Activated B cell treated with CpG ODN at 0.5 μM for 24 hours (primary cell): Measurements from ENCODE around the gene ITPA. TPM values are rescaled to one million over a fixed set of nuclear protein-coding genes. Genes with fewer than 3 reads are reported as not detected.
"Not testable (repeated sequence)": the region's sequence is repeated elsewhere in the genome, so short reads cannot be mapped to it uniquely, and the experiment has no call there.

Experiments used
- ATAC-seq: fragments of 200-7000 bp; cut with Tn5 transposase; one replicate; pipeline ENCODE4 v1.10.0; 2021; ENCODE audit warnings: low read depth, mild to moderate bottlenecking, moderate library complexity
- CTCF ChIA-PET: fragments of 350-600 bp; sonication (Branson Sonifier 250); formaldehyde crosslinking; loops from one replicate; lab custom pipeline; 2021; ENCODE audit warnings: antibody characterized with exemption; lab: Charles Lee
- POLR2A ChIA-PET: fragments of 350-600 bp; sonication (Branson Sonifier 250); formaldehyde crosslinking; loops from one replicate; lab custom pipeline; 2021; ENCODE audit warnings: antibody characterized with exemption; lab: Charles Lee
- DNase-seq: peaks from one replicate; pipeline ENCODE4 v3.0.0; 2022
- H3K27ac Mint-ChIP-seq: one replicate; pipeline ENCODE4 v1.8.0; 2020; ENCODE audit warnings: mixed read lengths
- H3K27me3 Mint-ChIP-seq: one replicate; pipeline ENCODE4 v1.8.0; 2021; ENCODE audit warnings: mixed read lengths
- H3K36me3 Mint-ChIP-seq: one replicate; pipeline ENCODE4 v1.8.0; 2021; ENCODE audit warnings: low read depth, mixed read lengths
- H3K4me1 Mint-ChIP-seq: one replicate; pipeline ENCODE4 v1.8.0; 2021; ENCODE audit warnings: mixed read lengths
- H3K4me3 Mint-ChIP-seq: one replicate; pipeline ENCODE4 v1.8.0; 2020; ENCODE audit warnings: mild to moderate bottlenecking, mixed read lengths
- H3K9me3 Mint-ChIP-seq: one replicate; pipeline ENCODE4 v1.8.0; 2020; ENCODE audit warnings: mixed read lengths
- CTCF ChIP-seq: fragments of 200-600 bp; IDR thresholded peaks from one replicate; pipeline ENCODE4 v1.8.0; 2022; ENCODE audit warnings: antibody characterized with exemption, mild to moderate bottlenecking
- intact Hi-C: fragments of 100-400 bp; cut with micrococcal nuclease; formaldehyde crosslinking; loops from one replicate; pipeline ENCODE4 v1.15.1; 2024
- total RNA-seq: library from RNA; stranded (reverse); gene quantifications from 2 replicates; pipeline ENCODE4 v1.2.3, GENCODE V29; 2022

ITPA gene
- total RNA-seq, 1 donor from 2014 or later, result 84.8 TPM

- TF ChIP-seq CTCF, result no peak
- Mint-ChIP-seq H3K36me3 (peaks cover 2% of the 10 kb centered on the region), H3K9me3 (no peaks in the 10 kb centered on the region), H3K27ac (no peak overlapping the region), H3K4me1 (peaks cover 16% of the 10 kb centered on the region), H3K27me3 (peaks cover 24% of the 10 kb centered on the region), H3K4me3 (peak overlapping the region; percentile 82)
- POLR2A ChIA-PET, result no interaction called here
- intact Hi-C loops, result loop anchor here (10.0 kb wide), 1 partner anchor 230 kb away; the partner anchor contains the start of gene DNAAF9
- no peak for ATAC-seq
- DNase-seq, result no peak
- CTCF ChIA-PET, result no interaction called here
These were observed 34.6 kb upstream of the ITPA start for GRCh38 chr20:3174442-3175261.

DNA sequence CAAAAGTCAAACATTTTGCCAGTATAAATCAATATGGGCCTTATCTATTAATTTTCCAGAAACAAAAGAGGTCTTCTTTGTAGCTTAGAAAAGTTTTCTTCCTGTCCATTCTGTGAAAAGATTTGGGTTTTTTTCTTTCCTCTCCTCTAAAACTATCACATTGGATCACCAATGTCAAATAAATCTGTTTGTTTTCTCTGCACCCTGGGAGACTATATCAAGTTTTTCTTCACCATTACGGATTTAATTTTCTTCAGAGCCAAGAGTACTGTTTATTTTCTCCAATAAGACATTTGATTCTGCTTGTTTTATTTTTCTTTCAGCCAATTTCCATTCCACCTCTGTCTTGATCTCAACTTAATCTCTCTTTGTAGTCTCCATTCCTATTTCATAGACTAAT lies 34.0 kb upstream of the ITPA start:
- ATAC-seq (no peak), DNase-seq (no peak)
- ChIA-PET CTCF (no interaction called here), POLR2A (no interaction called here)
- no peaks in the 10 kb centered on the region for H3K9me3 Mint-ChIP-seq
- no peak overlapping the region for H3K4me3 Mint-ChIP-seq
- H3K4me1 Mint-ChIP-seq, result peaks cover 16% of the 10 kb centered on the region
- H3K36me3 Mint-ChIP-seq, result peaks cover 2% of the 10 kb centered on the region
- peaks cover 19% of the 10 kb centered on the region for H3K27me3 Mint-ChIP-seq
- intact Hi-C loops, result loop anchor here (10.0 kb wide), 1 partner anchor 230 kb away; the partner anchor contains the start of gene DNAAF9
- no peak overlapping the region for H3K27ac Mint-ChIP-seq
- TF ChIP-seq CTCF, result no peak

DNA sequence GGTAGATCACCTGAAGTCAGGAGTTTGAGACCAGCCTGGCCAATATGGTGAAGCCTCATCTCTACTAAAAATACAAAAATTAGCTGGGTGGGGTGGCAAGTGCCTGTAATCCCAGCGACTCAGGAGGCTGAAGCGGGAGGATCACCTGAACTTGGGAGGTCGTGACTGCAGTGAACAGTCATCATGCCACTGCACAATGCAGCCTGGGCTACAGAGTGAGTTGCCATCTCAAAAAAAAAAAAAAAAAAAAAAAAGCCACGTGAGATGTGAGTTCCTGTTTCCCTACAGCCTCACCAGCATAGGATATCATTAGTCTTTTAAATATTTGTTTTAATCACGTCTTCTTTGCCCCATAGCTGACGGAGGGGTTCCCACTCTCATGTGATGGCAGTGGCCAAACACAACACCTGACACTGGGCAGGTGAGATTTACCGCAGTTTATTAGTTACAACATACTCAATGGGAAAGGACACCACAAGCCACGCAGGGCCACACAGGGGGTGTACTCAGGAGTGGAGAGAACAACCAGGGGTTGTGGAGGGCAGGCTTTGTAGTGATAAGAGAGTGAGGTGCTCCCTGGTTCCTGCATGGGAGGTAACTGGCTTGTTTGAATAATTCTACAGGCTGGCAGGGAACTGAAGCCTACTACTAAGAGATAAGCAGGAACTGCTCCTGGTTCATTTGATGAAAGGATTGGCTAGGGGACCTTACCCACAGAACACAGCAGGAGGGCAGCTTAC lies 31.4 kb upstream of the ITPA start:
- H3K4me3 Mint-ChIP-seq, result no peak overlapping the region
- peaks cover 11% of the 10 kb centered on the region for H3K27me3 Mint-ChIP-seq
- H3K27ac Mint-ChIP-seq, result no peak overlapping the region
- CTCF ChIA-PET, result no interaction called here
- intact Hi-C loops, result loop anchor here (10.0 kb wide), 1 partner anchor 227 kb away; the partner anchor contains the start of gene DNAAF9
- peaks cover 11% of the 10 kb centered on the region for H3K4me1 Mint-ChIP-seq
- H3K9me3 Mint-ChIP-seq, result no peaks in the 10 kb centered on the region
- TF ChIP-seq CTCF, result no peak
- ATAC-seq (no peak), DNase-seq (no peak)
- POLR2A ChIA-PET, result interaction anchor here (0.6 kb wide), 1 partner anchor 19 kb away, joined by 3 read pairs; no protein-coding TSS in a partner anchor
- H3K36me3 Mint-ChIP-seq, result no peaks in the 10 kb centered on the region

- intact Hi-C loops, result no loop called here
- CTCF ChIA-PET, result no interaction called here
- Mint-ChIP-seq H3K9me3 (no peaks in the 10 kb centered on the region), H3K36me3 (no peaks in the 10 kb centered on the region), H3K4me3 (no peak overlapping the region), H3K27ac (no peak overlapping the region), H3K27me3 (peaks cover 2% of the 10 kb centered on the region), H3K4me1 (no peaks in the 10 kb centered on the region)
- TF ChIP-seq CTCF, result no peak
- ATAC-seq (no peak), DNase-seq (no peak)
- POLR2A ChIA-PET, result no interaction called here
These were observed 29.0 kb upstream of the ITPA start for GRCh38 chr20:3180319-3180718.

GRCh38 chr20:3181270-3181669 lies 28.0 kb upstream of the ITPA start:
- intact Hi-C loops, result no loop called here
- POLR2A ChIA-PET, result no interaction called here
- TF ChIP-seq CTCF, result no peak

DNA sequence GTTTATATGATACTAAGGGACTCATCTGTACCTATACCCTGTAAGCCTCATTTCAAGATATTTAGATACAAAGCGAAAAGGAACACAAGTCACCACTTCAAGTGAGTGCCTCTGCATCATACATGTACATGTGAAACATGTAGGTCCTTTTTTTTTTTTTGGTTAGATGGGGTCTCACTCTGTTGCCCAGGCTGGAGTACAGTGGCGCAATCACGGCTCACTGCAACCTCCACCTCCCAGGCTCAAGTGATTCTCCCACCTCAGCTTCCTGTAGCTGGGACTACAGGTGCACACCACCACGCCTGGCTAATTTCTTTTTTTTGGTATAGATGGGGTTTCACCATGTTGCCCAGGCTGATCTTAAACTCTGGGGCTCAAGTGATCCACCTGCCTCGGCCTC lies 26.9 kb upstream of the ITPA start:
- DNase-seq, ATAC-seq, H3K27ac Mint-ChIP-seq, POLR2A ChIA-PET, H3K4me1 Mint-ChIP-seq, H3K36me3 Mint-ChIP-seq, H3K4me3 Mint-ChIP-seq, H3K9me3 Mint-ChIP-seq, intact Hi-C loops, CTCF ChIA-PET, H3K27me3 Mint-ChIP-seq: not testable (repeated sequence)

More at GRCh38 chr20:3181270-3181669, 28.0 kb upstream of the ITPA start:
- no peak overlapping the region for H3K27ac Mint-ChIP-seq
- no peak for ATAC-seq
- H3K36me3 Mint-ChIP-seq, result no peaks in the 10 kb centered on the region
- H3K4me3 Mint-ChIP-seq, result no peak overlapping the region
- CTCF ChIA-PET, result no interaction called here
- no peak for DNase-seq
- no peaks in the 10 kb centered on the region for H3K4me1 Mint-ChIP-seq
- H3K27me3 Mint-ChIP-seq, result no peaks in the 10 kb centered on the region
- H3K9me3 Mint-ChIP-seq, result no peaks in the 10 kb centered on the region
